Gastrocnemius medialis (tissue), 4 donors: ENCODE results near the gene UBR4.

Experiments
- POLR2A ChIP-seq, 2 donors: fragments of 450-650 bp; IDR thresholded peaks; one replicate each; pipeline ENCODE4 v1.6.1; 2017; ENCODE audit warnings: antibody characterized with exemption in 2 of 2, mild to moderate bottlenecking in 2 of 2, moderate library complexity in 2 of 2
- TF ChIP-seq, protein P1 (sequence below), 5 experiments: fragments of 450-650 bp in 3 of 5; fragments of 200-600 bp in 2 of 5; sonication (generic) in 2 of 5; IDR thresholded peaks in 4 of 5; conservative IDR thresholded peaks in 1 of 5; 1 replicate in 4 of 5; 2 replicates in 1 of 5; pipeline ENCODE4 v1.5.1; 2016 to 2019; ENCODE audit warnings: antibody characterized with exemption in 5 of 5, mild to moderate bottlenecking in 3 of 5, moderate library complexity in 3 of 5

DNA sequence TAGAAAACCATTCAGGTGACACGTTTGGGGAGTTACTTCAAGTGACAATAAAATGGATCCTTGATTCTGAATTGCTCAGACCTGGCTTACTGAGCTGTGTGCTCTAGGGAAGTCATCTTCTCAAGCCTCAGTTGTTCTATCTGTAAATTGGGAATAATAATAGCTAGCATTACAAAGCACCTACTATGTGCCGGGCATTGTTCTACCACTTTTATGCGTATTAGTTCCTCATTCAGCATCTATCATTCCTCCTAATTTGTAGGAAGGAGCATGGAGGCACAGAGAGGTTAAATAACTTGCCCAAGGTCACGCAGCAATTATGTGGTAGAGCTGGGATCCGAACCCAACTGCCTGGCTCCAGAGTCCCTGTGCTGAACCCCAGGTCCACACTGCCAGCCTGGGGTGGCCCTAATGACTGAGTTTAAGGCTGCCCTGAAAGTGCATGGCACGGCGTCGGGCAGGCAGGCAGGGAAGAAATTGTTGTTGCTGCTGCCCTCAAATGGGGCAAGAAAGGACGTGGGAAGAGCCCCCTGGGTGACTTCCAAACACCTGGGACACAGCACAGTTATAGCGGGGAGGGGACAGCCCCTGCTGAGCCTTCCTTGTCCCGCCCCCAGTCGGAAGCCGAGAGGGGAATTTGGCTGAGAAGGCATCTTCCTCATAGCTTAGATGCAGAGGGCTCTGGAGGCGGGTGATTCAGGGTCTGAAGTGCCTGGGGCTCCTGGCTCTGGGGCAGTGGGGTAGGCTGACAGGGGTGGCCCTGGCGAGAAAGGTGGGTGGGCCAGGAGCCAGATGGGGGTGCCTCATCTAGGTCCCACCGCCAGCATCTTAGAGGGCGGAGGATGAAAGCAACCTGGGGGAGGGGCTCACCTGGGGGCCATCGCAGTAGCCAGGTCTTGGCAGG is 167.1 kb downstream of the UBR4 start:
- TF ChIP-seq, protein P1, sequence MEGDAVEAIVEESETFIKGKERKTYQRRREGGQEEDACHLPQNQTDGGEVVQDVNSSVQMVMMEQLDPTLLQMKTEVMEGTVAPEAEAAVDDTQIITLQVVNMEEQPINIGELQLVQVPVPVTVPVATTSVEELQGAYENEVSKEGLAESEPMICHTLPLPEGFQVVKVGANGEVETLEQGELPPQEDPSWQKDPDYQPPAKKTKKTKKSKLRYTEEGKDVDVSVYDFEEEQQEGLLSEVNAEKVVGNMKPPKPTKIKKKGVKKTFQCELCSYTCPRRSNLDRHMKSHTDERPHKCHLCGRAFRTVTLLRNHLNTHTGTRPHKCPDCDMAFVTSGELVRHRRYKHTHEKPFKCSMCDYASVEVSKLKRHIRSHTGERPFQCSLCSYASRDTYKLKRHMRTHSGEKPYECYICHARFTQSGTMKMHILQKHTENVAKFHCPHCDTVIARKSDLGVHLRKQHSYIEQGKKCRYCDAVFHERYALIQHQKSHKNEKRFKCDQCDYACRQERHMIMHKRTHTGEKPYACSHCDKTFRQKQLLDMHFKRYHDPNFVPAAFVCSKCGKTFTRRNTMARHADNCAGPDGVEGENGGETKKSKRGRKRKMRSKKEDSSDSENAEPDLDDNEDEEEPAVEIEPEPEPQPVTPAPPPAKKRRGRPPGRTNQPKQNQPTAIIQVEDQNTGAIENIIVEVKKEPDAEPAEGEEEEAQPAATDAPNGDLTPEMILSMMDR (IDR thresholded peaks at IDR 0.05 in 4 of 5, conservative IDR thresholded peaks at IDR 0.05 in 1 of 5), result no peak
- no peak for TF ChIP-seq POLR2A (IDR thresholded peaks at IDR 0.05)
